ENCODE measurements around the gene CLBA1.

The CLBA1 gene

GRCh38 chr14:104969741-104970230 is 15.8 kb upstream of the CLBA1 start (continued):
- no peak for TF ChIP-seq ZNF148 (tag by site-specific recombination; IDR thresholded peaks at IDR 0.05; ENCODE audit: borderline replicate concordance)
- no peak for TF ChIP-seq ZNF354C (tag by site-specific recombination; IDR thresholded peaks at IDR 0.05; ENCODE audit: borderline replicate concordance, low read depth)
- TF ChIP-seq ZSCAN5A (tag by site-specific recombination; IDR thresholded peaks at IDR 0.05): no peak

- H3K4me3 ChIP-seq (ENCODE audit: low read depth, low read length): no peak overlapping the region
- CTCF ChIA-PET: interaction anchor here (1.1 to 2.1 kb wide), 2 partner anchors 74 to 76 kb away, joined by 3 to 7 read pairs; no protein-coding TSS in a partner anchor
- POLR2A ChIA-PET: interaction anchor here (0.6 to 0.9 kb wide), 2 partner anchors 15 to 94 kb away, joined by 3 to 4 read pairs; partner anchors contain the start of gene CLBA1
- H3K9me3 ChIP-seq (ENCODE audit: control insufficient read depth, insufficient read depth, low read depth, low read length): no peaks in the 10 kb centered on the region
- no peaks in the 10 kb centered on the region for H3K36me3 ChIP-seq (ENCODE audit: control insufficient read depth in 2 of 2, insufficient read depth in 1 of 2, low read length in 2 of 2)
- no peak overlapping the region for H3K27ac ChIP-seq (ENCODE audit: extremely low read depth, low read depth, low read length)
- H3K4me1 ChIP-seq (ENCODE audit: control insufficient read depth, insufficient read depth, low read length): peaks cover 11% of the 10 kb centered on the region
- no peak for TF ChIP-seq ZNF366 (tag by site-specific recombination; conservative IDR thresholded peaks at IDR 0.05)
- TF ChIP-seq ZFHX2 (tag by site-specific recombination; conservative IDR thresholded peaks at IDR 0.05): peak; percentile 77
- TF ChIP-seq GLIS2 (tag by site-specific recombination; IDR thresholded peaks at IDR 0.05): peak; percentile 71
- TF ChIP-seq ZNF600 (tag by site-specific recombination; IDR thresholded peaks at IDR 0.05): peak; percentile 68
- peak; percentile 42; the same call in 1 of the 2 replicates for TF ChIP-seq ZNF121 (tag by site-specific recombination; IDR thresholded peaks at IDR 0.05)
- peak; percentile 80 for TF ChIP-seq ZNF341 (tag by site-specific recombination; IDR thresholded peaks at IDR 0.05; ENCODE audit: low read depth)
- no peak for TF ChIP-seq ZNF354C (tag by site-specific recombination; IDR thresholded peaks at IDR 0.05; ENCODE audit: borderline replicate concordance, low read depth)
- TF ChIP-seq BCL11B (tag by site-specific recombination; IDR thresholded peaks at IDR 0.05; ENCODE audit: low read depth): peak; percentile 45; the same call in 1 of the 2 replicates
- no peak for TF ChIP-seq ZBTB8A (tag by site-specific recombination; IDR thresholded peaks at IDR 0.05)
- TF ChIP-seq KLF8 (tag by site-specific recombination; IDR thresholded peaks at IDR 0.05): peak; percentile 66; the same call in 1 of the 2 replicates
- TF ChIP-seq KLF9 (tag by site-specific recombination; IDR thresholded peaks at IDR 0.05; ENCODE audit: low read depth): peak; percentile 50; the same call in 1 of the 2 replicates
- no peak for TF ChIP-seq ZNF362 (tag by site-specific recombination; IDR thresholded peaks at IDR 0.05)
- TF ChIP-seq ZIC2 (tag by site-specific recombination; IDR thresholded peaks at IDR 0.05): peak; percentile 47
- peak; percentile 72 for TF ChIP-seq GLIS1 (tag by site-specific recombination; IDR thresholded peaks at IDR 0.05)
- peak; percentile 45; the same call in 1 of the 2 replicates for TF ChIP-seq ZBTB17 (tag by site-specific recombination; IDR thresholded peaks at IDR 0.05)
- peak; percentile 98 for TF ChIP-seq KLF1 (tag by site-specific recombination; IDR thresholded peaks at IDR 0.05)
- TF ChIP-seq ZNF404 (tag by site-specific recombination; IDR thresholded peaks at IDR 0.05): no peak
- TF ChIP-seq ZNF560 (tag by site-specific recombination; IDR thresholded peaks at IDR 0.05; ENCODE audit: borderline replicate concordance): no peak
- TF ChIP-seq SP2 (tag by site-specific recombination; IDR thresholded peaks at IDR 0.05): peak; percentile 59
- TF ChIP-seq ZNF426 (tag by site-specific recombination; IDR thresholded peaks at IDR 0.05): no peak
- peak; percentile 68; the same call in 1 of the 2 replicates for TF ChIP-seq KLF7 (tag by site-specific recombination; IDR thresholded peaks at IDR 0.05; ENCODE audit: borderline replicate concordance)
- peak; percentile 54 for TF ChIP-seq SP3 (tag by site-specific recombination; IDR thresholded peaks at IDR 0.05)
- TF ChIP-seq KLF17 (tag by site-specific recombination; IDR thresholded peaks at IDR 0.05): peak; percentile 76
- peak; percentile 89 for TF ChIP-seq PATZ1 (tag by site-specific recombination; IDR thresholded peaks at IDR 0.05)
- no peak for TF ChIP-seq ZNF768 (tag by site-specific recombination; IDR thresholded peaks at IDR 0.05)
These were observed 15.1 kb upstream of the CLBA1 start for GRCh38 chr14:104970231-104971068.
